ENCODE data around the gene WDR74.
"Not testable (repeated sequence)": the region's sequence is repeated elsewhere in the genome, so short reads cannot be mapped to it uniquely, and the experiment has no call there.

Gene WDR74

DNA sequence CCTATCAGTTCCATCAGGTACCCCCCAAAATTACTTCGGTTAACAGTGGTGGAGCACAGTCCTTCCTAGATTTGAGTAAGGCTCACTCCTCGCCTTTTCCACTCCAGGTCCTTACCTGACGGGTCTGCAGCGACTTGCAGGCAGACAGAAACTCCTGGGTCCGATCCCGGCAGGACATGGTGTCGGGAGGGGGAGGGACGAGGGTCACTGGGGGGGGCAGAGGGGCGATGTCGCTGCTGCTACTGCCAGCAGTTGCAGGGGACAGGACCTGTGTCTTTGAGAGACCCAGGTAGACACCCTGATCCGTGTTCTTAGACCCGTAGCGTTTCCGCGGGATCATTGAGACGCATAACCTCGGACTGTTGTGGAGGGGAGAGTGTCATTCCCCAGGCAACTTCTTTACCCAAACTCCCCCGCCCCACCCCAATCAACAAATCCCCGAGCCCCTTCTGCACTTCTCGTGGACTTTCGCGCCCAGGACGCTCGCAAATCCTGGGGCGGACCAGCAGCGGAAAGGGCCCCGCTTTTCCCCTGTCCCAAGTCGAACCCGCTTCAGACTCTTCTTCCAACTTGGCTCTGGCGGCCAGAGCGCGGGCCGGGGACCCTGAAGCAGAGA lies 8.4 kb downstream of the WDR74 start:
- Histone ChIP-seq H3K14ac (ENCODE audit: low read length in 2 of 2) (peak overlapping the region in 1 of 2 experiments; percentile 31), H3K18ac (ENCODE audit: low read depth in 1 of 2, low read length in 2 of 2) (peak overlapping the region; percentile 69 to 71), H3K4me1 (ENCODE audit: control insufficient read depth, insufficient read depth, low read depth, low read length) (peaks cover 17% of the 10 kb centered on the region), H3K9me3 (ENCODE audit: control insufficient read depth, low read length) (no peaks in the 10 kb centered on the region), H2AK5ac (ENCODE audit: low read length, severe bottlenecking) (no peak overlapping the region), H3K4me2 (ENCODE audit: low read length, poor library complexity, severe bottlenecking) (peak overlapping the region; percentile 91), H2BK120ac (ENCODE audit: low read depth, low read length) (peak overlapping the region; percentile 77), H3K9ac (ENCODE audit: low read length) (peak overlapping the region; percentile 98), H2AFZ (ENCODE audit: low read depth, low read length) (no peak overlapping the region), H3K27ac (ENCODE audit: low read length, poor library complexity, severe bottlenecking) (peak overlapping the region; percentile 79), H3K36me3 (ENCODE audit: control insufficient read depth in 1 of 2, insufficient read depth in 2 of 2, low read depth in 1 of 2, low read length in 2 of 2) (peaks cover 50 to 52% of the 10 kb centered on the region in 2 experiments), H4K8ac (ENCODE audit: low read length) (no peak overlapping the region), H2BK12ac (ENCODE audit: low read length in 2 of 2) (peak overlapping the region in 1 of 2 experiments; percentile 17), H3K4ac (ENCODE audit: low read depth in 1 of 2, low read length in 2 of 2) (peak overlapping the region; percentile 19 to 25), H3K27me3 (ENCODE audit: control insufficient read depth in 1 of 2, insufficient read depth in 1 of 2, low read length in 2 of 2) (no peaks in the 10 kb centered on the region), H3K23ac (ENCODE audit: low read length in 2 of 2) (peak overlapping the region in 1 of 2 experiments; percentile 87), H3K4me3 (ENCODE audit: insufficient read depth in 1 of 2, low read depth in 1 of 2, low read length in 2 of 2) (peak overlapping the region; percentile 68 to 98), H3K79me1 (replicated peaks; ENCODE audit: low read length, poor library complexity, severe bottlenecking) (peaks cover 19% of the 10 kb centered on the region), H2BK15ac (ENCODE audit: low read depth, poor library complexity, severe bottlenecking) (no peak overlapping the region), H2BK5ac (ENCODE audit: low read depth, low read length, poor library complexity, severe bottlenecking) (no peak overlapping the region), H4K91ac (ENCODE audit: low read length) (no peak overlapping the region)
- 0% methylated on average over 25 of the region's 33 CpGs for WGBS
- DNase-seq = no peak

DNA sequence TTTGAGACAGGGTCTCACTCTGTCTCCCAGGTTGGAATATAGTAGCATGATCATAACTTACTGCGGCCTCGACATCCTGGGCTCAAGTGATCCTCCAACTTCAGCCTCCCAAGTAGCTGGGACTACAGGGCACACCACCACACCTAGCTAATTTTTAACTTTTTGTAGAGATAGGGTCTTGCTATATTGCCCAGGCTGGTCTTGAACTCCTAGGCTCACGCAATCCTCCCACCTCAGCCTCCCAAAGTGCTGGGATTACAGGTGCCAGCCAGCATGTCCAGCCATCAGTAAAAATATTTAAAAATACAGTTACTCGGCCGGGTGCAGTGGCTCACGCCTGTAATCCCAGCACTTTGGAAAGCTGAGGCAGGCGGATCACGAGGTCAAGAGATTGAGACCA lies 11.3 kb downstream of the WDR74 start:
- H3K4ac ChIP-seq (ENCODE audit: low read depth in 1 of 2, low read length in 2 of 2); H3K14ac ChIP-seq (ENCODE audit: low read length in 2 of 2); H2BK12ac ChIP-seq (ENCODE audit: low read length in 2 of 2); H2BK120ac ChIP-seq (ENCODE audit: low read depth, low read length); H2BK5ac ChIP-seq (ENCODE audit: low read depth, low read length, poor library complexity, severe bottlenecking); H3K9ac ChIP-seq (ENCODE audit: low read length); H3K27me3 ChIP-seq (ENCODE audit: control insufficient read depth in 1 of 2, insufficient read depth in 1 of 2, low read length in 2 of 2); H2BK15ac ChIP-seq (ENCODE audit: low read depth, poor library complexity, severe bottlenecking); H3K23ac ChIP-seq (ENCODE audit: low read length in 2 of 2); H3K27ac ChIP-seq (ENCODE audit: low read length, poor library complexity, severe bottlenecking); DNase-seq; H3K4me3 ChIP-seq (ENCODE audit: insufficient read depth in 1 of 2, low read depth in 1 of 2, low read length in 2 of 2); H2AK5ac ChIP-seq (ENCODE audit: low read length, severe bottlenecking); H4K91ac ChIP-seq (ENCODE audit: low read length); H3K9me3 ChIP-seq (ENCODE audit: control insufficient read depth, low read length); H3K18ac ChIP-seq (ENCODE audit: low read depth in 1 of 2, low read length in 2 of 2); H4K8ac ChIP-seq (ENCODE audit: low read length); H3K4me2 ChIP-seq (ENCODE audit: low read length, poor library complexity, severe bottlenecking); H2AFZ ChIP-seq (ENCODE audit: low read depth, low read length): not testable (repeated sequence)
- peaks cover 15% of the 10 kb centered on the region for H3K4me1 ChIP-seq (ENCODE audit: control insufficient read depth, insufficient read depth, low read depth, low read length)
- peaks cover 53 to 54% of the 10 kb centered on the region in 2 experiments for H3K36me3 ChIP-seq (ENCODE audit: control insufficient read depth in 1 of 2, insufficient read depth in 2 of 2, low read depth in 1 of 2, low read length in 2 of 2)
- WGBS = 96% methylated on average over 8 of the region's 8 CpGs
- peaks cover 21% of the 10 kb centered on the region for H3K79me1 ChIP-seq (replicated peaks; ENCODE audit: low read length, poor library complexity, severe bottlenecking)

DNA sequence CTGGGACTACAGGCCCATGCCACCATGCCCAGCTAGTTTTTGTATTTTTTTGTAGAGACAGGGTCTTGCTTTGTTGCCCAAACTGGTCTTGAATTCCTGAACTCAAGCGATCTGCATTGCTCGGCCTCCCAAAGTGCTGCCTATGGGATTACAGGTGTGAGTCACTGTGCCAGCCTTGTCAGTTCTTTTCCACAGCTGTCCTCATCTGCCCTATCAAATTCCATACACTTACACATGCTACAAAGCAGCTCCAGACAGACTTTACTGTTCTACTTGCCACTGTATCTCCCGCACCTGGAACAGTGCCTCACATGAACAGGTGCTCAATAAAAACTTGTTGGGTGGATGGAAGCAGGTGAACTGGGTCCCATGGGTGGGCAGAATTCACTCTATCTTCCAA lies 15.7 kb downstream of the WDR74 start:
- no peak overlapping the region for H3K4me3 ChIP-seq (ENCODE audit: insufficient read depth in 1 of 2, low read depth in 1 of 2, low read length in 2 of 2)
- 96% methylated on average over 3 of the region's 3 CpGs for WGBS
- DNase-seq = no peak
- no peaks in the 10 kb centered on the region for H3K27me3 ChIP-seq (ENCODE audit: control insufficient read depth in 1 of 2, insufficient read depth in 1 of 2, low read length in 2 of 2)
- H3K36me3 ChIP-seq (ENCODE audit: control insufficient read depth in 1 of 2, insufficient read depth in 2 of 2, low read depth in 1 of 2, low read length in 2 of 2) = peaks cover 80 to 87% of the 10 kb centered on the region in 2 experiments
- H3K14ac ChIP-seq (ENCODE audit: low read length in 2 of 2) = no peak overlapping the region
- no peak overlapping the region for H3K27ac ChIP-seq (ENCODE audit: low read length, poor library complexity, severe bottlenecking)
- no peak overlapping the region for H3K18ac ChIP-seq (ENCODE audit: low read depth in 1 of 2, low read length in 2 of 2)
- no peak overlapping the region for H4K8ac ChIP-seq (ENCODE audit: low read length)
- no peak overlapping the region for H3K4ac ChIP-seq (ENCODE audit: low read depth in 1 of 2, low read length in 2 of 2)
- H2AK5ac ChIP-seq (ENCODE audit: low read length, severe bottlenecking) = no peak overlapping the region
- H2BK120ac ChIP-seq (ENCODE audit: low read depth, low read length) = no peak overlapping the region
- H3K4me1 ChIP-seq (ENCODE audit: control insufficient read depth, insufficient read depth, low read depth, low read length) = peaks cover 2% of the 10 kb centered on the region
- no peak overlapping the region for H2BK12ac ChIP-seq (ENCODE audit: low read length in 2 of 2)
- H4K91ac ChIP-seq (ENCODE audit: low read length) = no peak overlapping the region
- H3K23ac ChIP-seq (ENCODE audit: low read length in 2 of 2) = no peak overlapping the region
- no peak overlapping the region for H3K9ac ChIP-seq (ENCODE audit: low read length)
- H2BK15ac ChIP-seq (ENCODE audit: low read depth, poor library complexity, severe bottlenecking) = no peak overlapping the region
- H3K9me3 ChIP-seq (ENCODE audit: control insufficient read depth, low read length) = no peaks in the 10 kb centered on the region
- H3K79me1 ChIP-seq (replicated peaks; ENCODE audit: low read length, poor library complexity, severe bottlenecking) = peaks cover 22% of the 10 kb centered on the region
- no peak overlapping the region for H2AFZ ChIP-seq (ENCODE audit: low read depth, low read length)
- H2BK5ac ChIP-seq (ENCODE audit: low read depth, low read length, poor library complexity, severe bottlenecking) = no peak overlapping the region
- H3K4me2 ChIP-seq (ENCODE audit: low read length, poor library complexity, severe bottlenecking) = no peak overlapping the region

DNA sequence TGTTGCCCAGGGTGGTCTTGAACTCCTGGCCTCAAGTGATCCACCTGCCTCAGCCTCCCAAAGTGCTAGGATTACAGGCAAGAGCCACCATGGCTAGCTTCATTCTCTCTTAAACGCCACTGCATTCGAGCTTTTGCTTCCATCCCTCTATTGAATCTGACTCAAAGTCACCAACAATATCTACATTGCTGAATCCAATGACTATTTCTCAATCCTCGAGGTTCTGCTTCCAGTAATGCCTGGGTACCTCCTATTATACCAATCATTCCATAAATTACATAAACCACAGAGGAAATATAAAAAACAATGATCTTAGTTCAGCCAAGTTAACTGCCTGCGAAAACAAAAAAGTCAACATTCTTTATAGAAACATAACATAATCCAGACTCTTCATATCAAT lies 22.3 kb downstream of the WDR74 start:
- DNase-seq = no peak
- no peaks in the 10 kb centered on the region for H3K79me1 ChIP-seq (replicated peaks; ENCODE audit: low read length, poor library complexity, severe bottlenecking)
- H3K9ac ChIP-seq (ENCODE audit: low read length) = no peak overlapping the region
- H2BK12ac ChIP-seq (ENCODE audit: low read length in 2 of 2) = no peak overlapping the region
- H2BK15ac ChIP-seq (ENCODE audit: low read depth, poor library complexity, severe bottlenecking) = no peak overlapping the region
- H2AFZ ChIP-seq (ENCODE audit: low read depth, low read length) = no peak overlapping the region
- H2AK5ac ChIP-seq (ENCODE audit: low read length, severe bottlenecking) = no peak overlapping the region
- H3K14ac ChIP-seq (ENCODE audit: low read length in 2 of 2) = no peak overlapping the region
- no peak overlapping the region for H3K27ac ChIP-seq (ENCODE audit: low read length, poor library complexity, severe bottlenecking)
- no peak overlapping the region for H3K4me3 ChIP-seq (ENCODE audit: insufficient read depth in 1 of 2, low read depth in 1 of 2, low read length in 2 of 2)
- peaks cover 42 to 86% of the 10 kb centered on the region in 2 experiments for H3K36me3 ChIP-seq (ENCODE audit: control insufficient read depth in 1 of 2, insufficient read depth in 2 of 2, low read depth in 1 of 2, low read length in 2 of 2)
- H3K4me2 ChIP-seq (ENCODE audit: low read length, poor library complexity, severe bottlenecking) = no peak overlapping the region
- H4K8ac ChIP-seq (ENCODE audit: low read length) = no peak overlapping the region
- H3K4me1 ChIP-seq (ENCODE audit: control insufficient read depth, insufficient read depth, low read depth, low read length) = no peaks in the 10 kb centered on the region
- H3K4ac ChIP-seq (ENCODE audit: low read depth in 1 of 2, low read length in 2 of 2) = no peak overlapping the region
- no peaks in the 10 kb centered on the region for H3K27me3 ChIP-seq (ENCODE audit: control insufficient read depth in 1 of 2, insufficient read depth in 1 of 2, low read length in 2 of 2)
- H3K18ac ChIP-seq (ENCODE audit: low read depth in 1 of 2, low read length in 2 of 2) = no peak overlapping the region
- no peak overlapping the region for H4K91ac ChIP-seq (ENCODE audit: low read length)
- no peaks in the 10 kb centered on the region for H3K9me3 ChIP-seq (ENCODE audit: control insufficient read depth, low read length)
- H3K23ac ChIP-seq (ENCODE audit: low read length in 2 of 2) = no peak overlapping the region
- H2BK120ac ChIP-seq (ENCODE audit: low read depth, low read length) = no peak overlapping the region
- WGBS = 98% methylated on average over 4 of the region's 4 CpGs
- no peak overlapping the region for H2BK5ac ChIP-seq (ENCODE audit: low read depth, low read length, poor library complexity, severe bottlenecking)

Measured in mesenchymal stem cell (in vitro differentiated cells and primary cell).